NCI-H446 (cell line): ENCODE results near the gene GALNT18.

Experiments used
- DNase-seq, 2 experiments: peaks; one replicate each; lab custom pipeline; 2025; lab: John Stamatoyannopoulos, UW

GALNT18 gene

GRCh38 chr11:11624926-11625325 lies 3.1 kb upstream of the GALNT18 start:
- DNase-seq: no peak

DNA sequence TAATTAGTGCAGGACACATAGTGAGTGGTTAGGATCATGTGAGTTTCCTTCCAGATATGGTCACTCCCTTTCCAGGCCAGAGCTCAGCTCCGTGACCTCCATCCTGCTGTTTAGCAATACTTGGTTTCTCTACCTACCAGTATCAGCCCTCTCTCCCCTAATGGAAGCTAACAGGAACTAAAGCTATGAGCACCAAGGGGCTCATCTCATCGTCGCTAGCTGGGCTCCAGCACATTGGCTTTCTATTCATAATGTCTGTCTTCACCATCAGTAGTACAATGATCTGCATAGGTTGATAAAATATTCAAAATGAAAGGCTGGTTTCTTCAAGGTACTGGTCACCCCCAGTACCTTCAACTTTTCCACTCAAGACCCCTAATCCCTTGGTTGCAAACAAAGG lies 2.4 kb upstream of the GALNT18 start:
- DNase-seq: no peak

DNA sequence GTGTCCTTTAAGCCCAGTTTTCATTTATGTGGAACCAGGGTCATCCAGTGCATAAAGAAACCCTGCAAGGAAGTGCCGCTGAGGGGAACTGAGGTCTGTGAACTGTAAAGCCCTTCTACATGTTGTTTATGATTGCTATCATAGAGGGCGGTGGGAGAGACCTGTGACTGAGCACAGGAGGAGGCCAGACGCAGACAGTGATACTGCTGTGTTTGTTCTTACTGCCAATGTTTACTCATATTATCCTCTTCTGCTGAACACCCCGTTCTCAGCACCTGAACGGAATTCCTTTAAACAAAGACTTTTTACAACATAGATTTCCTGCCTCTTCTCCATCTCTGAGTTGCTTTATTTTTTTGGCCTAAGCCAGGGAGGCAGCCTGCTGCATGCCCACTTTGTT lies 967 bp upstream of the GALNT18 start:
- DNase-seq: no peak

GRCh38 chr11:11622340-11622706 lies 518 bp upstream of the GALNT18 start:
- no peak for DNase-seq

GRCh38 chr11:11620921-11621572 lies 758 bp downstream of the GALNT18 start:
- peak in 1 of 2 experiments; percentile 45 for DNase-seq

DNA sequence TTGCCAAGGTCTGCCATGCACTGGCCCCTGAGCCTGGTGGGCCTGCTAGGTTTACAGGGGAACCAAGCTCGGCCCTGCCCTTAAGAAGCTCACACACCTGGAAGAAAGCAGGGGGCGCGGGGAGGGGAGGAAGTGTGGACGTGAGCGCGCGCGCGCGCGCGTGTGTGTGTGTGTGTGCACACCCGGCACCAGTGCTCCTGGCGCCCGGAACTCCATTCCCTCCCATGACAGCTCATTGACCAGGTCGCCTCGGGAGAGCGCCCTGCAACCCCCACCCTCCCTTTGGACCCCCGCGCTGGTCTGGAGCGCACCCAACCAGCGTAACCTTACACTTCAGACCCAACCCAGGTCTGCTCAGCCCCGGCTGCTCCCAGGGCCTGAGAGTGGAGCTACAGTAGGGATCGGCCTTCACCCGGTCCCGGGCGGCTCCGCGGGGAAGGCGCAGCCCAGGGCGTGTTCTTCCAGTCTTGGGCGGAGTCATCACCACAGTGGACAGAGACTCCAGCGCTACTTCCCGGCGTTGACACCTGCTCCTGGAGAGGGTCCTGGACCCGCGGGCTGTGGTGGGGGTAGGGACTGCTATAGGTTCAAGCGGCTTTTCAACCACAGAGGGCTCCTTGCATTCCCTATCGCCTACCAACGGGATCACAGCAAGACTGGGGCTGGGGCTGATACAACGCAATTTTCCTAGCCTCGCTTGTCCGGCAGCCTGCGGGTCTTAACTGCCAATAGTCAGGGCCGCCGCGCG lies 1.5 kb downstream of the GALNT18 start:
- DNase-seq: peak in 1 of 2 experiments; percentile 45

DNA sequence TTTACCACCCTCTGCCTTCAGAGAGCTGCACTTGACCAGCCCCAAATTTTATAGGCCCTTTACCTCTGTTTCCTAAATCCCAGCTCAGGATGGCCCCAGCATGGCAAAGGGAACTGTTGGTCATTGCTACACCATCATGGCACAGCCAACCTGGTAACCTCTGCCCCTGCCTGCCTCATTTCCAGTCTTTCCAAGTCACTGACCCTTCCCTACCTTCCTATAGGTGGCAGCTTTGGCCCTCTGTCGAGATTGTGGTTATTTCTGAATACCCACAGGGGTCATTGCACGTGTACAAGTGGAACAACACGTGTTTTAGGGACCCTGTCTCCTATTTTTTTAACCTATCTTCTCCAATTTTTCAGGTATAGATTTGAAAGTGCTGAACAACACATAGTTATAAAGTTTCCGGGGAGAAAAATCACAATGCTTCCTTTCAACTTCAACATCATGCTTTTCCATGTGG lies 2.8 kb downstream of the GALNT18 start:
- no peak for DNase-seq

DNA sequence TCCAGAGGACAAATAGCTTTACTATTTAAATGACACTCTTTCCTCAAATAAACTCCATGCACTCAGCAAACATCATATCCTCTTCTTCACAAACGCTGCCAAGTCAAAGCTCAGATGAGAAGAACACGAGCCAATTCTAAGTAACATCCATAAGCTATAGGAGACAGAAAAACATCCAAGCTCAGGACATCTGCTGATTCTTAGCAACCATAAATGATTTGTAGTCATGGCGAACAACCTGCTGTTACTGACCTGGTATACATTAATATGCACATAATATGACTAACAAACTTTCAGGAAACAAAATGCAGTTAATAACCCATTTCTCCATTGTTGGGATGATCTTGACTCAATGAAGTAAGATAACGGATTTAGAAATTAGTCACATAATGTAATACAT lies 6.7 kb downstream of the GALNT18 start:
- DNase-seq: peak in 1 of 2 experiments; percentile 62

DNA sequence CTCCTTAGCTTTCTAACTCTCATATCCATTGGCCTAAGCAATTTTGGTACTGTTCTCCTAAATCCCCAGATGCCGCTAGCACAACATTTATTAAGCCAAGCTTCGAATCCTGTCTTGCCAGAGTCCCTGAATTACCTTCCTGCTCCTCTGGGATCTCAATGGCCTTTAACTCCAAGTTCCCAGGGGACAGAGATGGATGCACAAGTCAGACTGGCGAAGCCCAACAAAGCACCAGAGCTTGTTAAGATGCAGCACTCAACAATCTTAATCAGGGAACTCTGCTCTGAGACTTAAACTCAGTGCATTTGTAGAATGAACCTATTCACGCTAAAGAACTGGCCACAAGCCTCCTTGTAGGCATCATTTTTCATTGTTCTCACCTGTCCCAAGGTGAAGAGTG lies 9.4 kb downstream of the GALNT18 start:
- DNase-seq: no peak

GRCh38 chr11:11611381-11611780 lies 10.4 kb downstream of the GALNT18 start:
- DNase-seq: no peak

- no peak for DNase-seq
Observed at GRCh38 chr11:11608783-11609232, 13.0 kb downstream of the GALNT18 start.

- DNase-seq: no peak
Observed at GRCh38 chr11:11607772-11608171, 14.0 kb downstream of the GALNT18 start.

DNA sequence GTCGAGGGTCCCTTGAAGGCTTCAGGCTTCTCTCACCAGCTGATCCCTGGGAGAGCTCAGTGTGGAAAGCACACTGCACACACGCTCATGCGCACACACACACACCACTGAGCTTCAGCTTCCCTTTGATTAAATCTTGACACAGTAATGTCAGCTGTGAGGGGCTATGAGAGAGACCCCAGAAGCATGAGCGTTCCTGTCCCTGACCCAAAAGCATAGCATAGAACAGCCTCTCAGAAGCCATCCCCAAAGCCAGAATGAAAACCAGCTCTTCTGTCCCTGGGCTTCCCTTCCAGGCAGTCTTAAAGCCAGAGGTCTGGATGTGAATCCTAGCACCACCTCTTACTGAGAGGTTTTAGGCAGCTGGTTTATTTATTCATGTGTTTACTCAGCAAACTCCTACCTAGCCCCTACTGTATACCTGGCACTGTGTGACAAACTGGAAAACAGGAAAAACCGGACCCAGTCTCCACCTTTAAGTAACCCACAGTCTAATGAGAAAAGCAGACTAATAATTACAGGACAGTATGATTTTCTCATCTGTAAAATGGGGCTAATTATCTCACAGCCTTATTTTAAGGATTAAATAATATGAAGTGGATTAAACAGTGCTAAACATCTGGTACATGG lies 15.9 kb downstream of the GALNT18 start:
- DNase-seq: no peak

DNA sequence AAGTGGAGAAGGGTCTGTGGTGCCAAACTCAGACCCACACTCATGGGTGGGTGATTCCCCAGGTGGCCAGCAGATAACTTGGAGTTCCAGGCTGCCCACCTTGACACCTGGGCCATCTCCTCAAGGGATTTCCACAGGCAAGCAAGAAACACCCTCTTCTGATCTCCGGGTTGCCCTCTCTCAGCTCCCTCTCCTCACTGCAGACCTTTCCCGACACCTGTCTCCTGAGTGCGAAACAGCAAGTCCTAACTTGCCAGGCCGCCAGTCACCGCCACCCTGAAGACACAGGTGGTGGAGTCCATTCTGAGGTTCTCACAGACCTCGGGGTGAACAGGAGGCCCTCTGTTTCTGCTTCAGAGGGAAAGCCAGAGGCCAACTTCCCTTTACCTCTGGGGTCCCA lies 16.6 kb downstream of the GALNT18 start:
- DNase-seq: no peak

- no peak for DNase-seq
Observed at GRCh38 chr11:11604370-11604990, 17.3 kb downstream of the GALNT18 start.

DNA sequence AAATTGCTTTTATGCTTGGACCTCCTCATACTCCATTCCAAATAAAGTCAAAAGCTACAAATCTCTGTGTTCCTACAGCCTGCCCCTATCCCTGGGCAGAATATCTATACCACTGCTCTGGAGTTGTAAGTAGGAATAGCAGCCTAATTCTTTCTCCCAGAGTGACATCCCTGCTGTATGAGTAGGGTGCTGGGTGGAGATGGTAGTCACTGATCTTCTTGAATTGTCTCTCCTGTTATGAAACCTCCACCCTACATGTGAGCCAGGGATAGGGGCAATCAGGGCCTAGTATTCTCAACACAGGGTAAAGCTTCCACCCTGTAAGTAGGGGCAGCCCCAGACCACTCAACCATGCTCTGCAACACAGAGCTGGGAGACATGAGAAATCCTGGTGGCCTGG lies 19.8 kb downstream of the GALNT18 start:
- DNase-seq: no peak

DNA sequence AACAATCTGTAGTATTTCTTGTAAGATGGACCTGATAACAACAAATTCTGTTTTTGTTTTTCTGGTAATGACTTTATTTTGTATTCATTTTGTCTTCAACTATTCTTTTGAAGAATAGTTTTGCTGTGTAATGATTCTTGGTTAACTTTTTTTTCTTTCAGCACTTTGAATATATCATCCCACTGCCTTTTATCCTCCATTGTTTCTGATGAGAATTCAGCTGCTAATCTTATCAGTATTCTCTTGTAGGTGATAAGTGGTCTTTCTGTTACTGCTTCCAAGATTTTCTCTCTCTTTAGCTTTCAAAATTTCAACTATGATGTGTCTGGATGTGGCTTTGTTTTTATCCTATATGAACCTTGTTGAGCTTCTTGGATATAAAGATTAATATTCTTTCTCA lies 21.5 kb downstream of the GALNT18 start:
- no peak for DNase-seq

DNA sequence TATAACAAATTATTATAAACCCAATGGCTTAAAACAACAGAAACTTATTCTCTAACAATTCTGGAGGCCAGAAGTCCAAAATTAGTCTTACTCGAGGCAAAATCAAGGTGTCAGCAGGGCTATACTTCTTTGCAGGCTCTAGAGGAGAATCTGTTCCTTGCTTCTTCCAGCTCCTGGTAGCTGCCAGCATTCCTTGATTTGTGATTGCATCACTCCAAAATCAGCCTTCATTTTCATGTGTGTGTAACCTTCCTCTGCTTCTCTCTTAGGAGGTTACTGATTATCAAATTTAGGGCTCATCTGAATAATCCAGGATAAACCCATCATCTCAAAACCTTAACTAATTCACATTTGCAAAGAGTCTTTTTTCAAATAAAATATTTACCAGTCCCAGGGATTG lies 23.6 kb downstream of the GALNT18 start:
- no peak for DNase-seq

DNA sequence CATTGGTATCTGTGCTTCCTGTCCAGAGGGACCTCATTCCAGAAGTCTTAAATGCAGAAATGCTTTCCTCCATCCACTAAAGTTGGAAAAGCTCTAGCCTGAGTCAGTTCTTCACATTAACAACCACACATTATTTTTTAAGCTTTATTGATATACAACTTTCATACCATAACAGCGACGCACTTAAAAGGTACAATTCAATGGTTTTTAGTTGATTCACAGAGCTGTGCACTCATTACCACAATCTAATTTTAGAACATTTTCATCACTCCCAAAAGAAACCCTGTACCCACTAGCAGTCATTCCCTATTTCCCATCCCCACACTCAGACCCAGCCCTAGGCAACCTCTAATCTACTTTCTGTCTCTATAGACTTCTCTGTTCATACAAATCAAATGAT lies 27.6 kb downstream of the GALNT18 start:
- no peak for DNase-seq

DNA sequence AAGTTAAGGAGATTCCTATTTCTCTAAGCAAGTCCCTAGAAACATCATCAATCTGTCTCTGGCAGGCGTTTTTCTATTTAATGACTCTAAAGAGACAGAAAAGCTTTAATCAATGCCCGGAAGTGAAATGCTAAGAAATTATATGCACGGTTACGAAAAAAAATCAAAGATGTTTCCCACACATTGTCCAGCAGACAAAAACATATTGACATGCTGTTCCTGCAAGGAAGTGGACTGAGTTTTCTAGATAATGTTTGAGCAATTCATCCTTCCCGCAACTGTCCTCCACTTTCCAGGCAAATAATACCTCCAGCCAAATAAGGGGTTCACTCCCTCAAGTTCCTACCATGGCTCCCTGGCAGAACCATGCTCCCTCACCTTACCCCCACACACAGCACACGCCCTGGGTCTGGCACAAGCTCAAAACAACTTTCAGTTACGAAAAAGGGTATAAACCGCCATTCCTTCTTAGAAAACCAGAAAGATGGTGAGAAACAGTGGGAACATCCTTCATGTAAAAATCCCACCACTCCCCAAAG lies 29.6 kb downstream of the GALNT18 start:
- DNase-seq: no peak

GRCh38 chr11:11589437-11589836 lies 32.4 kb downstream of the GALNT18 start:
- DNase-seq: no peak

- no peak for DNase-seq
Observed at GRCh38 chr11:11588891-11589290, 32.9 kb downstream of the GALNT18 start.
